Aorta (tissue), 5 donors: ENCODE results near the gene PRKAB2. TPM values are rescaled to one million over a fixed set of nuclear protein-coding genes. Genes with fewer than 3 reads are reported as not detected.

Source experiments
- ATAC-seq: fragments of 200-7000 bp; cut with Tn5 transposase; one replicate; pipeline ENCODE4 v1.9.1; 2022; ENCODE audit warnings: moderate library complexity; ENCODE audit not compliant: low FRiP score
- DNase-seq, 2 donors: peaks; one replicate each; pipeline ENCODE4 v3.0.0-alpha.2; 2020
- H3K27ac ChIP-seq, 2 donors: one replicate each; pipeline ENCODE4 v1.5.1; 2013; ENCODE audit warnings: low read length in 2 of 2, mild to moderate bottlenecking in 2 of 2, moderate library complexity in 2 of 2, control low read depth in 1 of 2, inconsistent platforms in 1 of 2, low read depth in 1 of 2
- H3K27me3 ChIP-seq, 2 donors: one replicate each; pipeline ENCODE4 v1.6.1; 2013; ENCODE audit warnings: control low read depth in 1 of 2, low read length in 1 of 2, mild to moderate bottlenecking in 1 of 2, moderate library complexity in 1 of 2; ENCODE audit not compliant: insufficient read depth in 2 of 2, control insufficient read depth in 1 of 2
- H3K36me3 ChIP-seq, 2 donors: one replicate each; pipeline ENCODE4 v1.6.1; 2013; ENCODE audit warnings: control low read depth in 1 of 2, low read length in 1 of 2, mild to moderate bottlenecking in 1 of 2; ENCODE audit not compliant: insufficient read depth in 2 of 2, control insufficient read depth in 1 of 2
- H3K4me1 ChIP-seq, 2 donors: one replicate each; pipeline ENCODE4 v1.6.1; 2013; ENCODE audit warnings: low read length in 2 of 2, control low read depth in 1 of 2, mild to moderate bottlenecking in 1 of 2, moderate library complexity in 1 of 2; ENCODE audit not compliant: insufficient read depth in 2 of 2, control insufficient read depth in 1 of 2
- H3K4me3 ChIP-seq, 2 donors: one replicate each; pipeline ENCODE4 v1.5.1; 2013; ENCODE audit warnings: low read length in 2 of 2, control low read depth in 1 of 2, mild to moderate bottlenecking in 1 of 2
- H3K9me3 ChIP-seq: one replicate; pipeline ENCODE4 v1.6.1; 2013; ENCODE audit warnings: mild to moderate bottlenecking, low read length; ENCODE audit not compliant: control insufficient read depth
- WGBS, 2 donors: extraction: QIAGEN DNeasy Blood & Tissue Kit; methylation state at CpG; one replicate each; pipeline ENCODE4 v1.1.7; 2013; 5-methylcytosine and 5-hydroxymethylcytosine counted together
- intact Hi-C, 2 donors: fragments of 100-400 bp; cut with DNase I; formaldehyde crosslinking; loops; one replicate each; pipeline versions ENCODE4 v1.14.2 to v1.15.0; 2022
- polyA plus RNA-seq, 2 donors: library from polyadenylated mRNA; stranded (reverse); fragments of 200-250 nt; gene quantifications; one replicate each; pipeline ENCODE4 v1.2.3, GENCODE V29; 2013
- total RNA-seq, 2 donors: library from RNA; stranded (reverse); fragmentation: NEBNext Ultra II Directional; extraction: Animal tissue kit (Norgen Biotek cat#: 25700); gene quantifications; one replicate each; pipeline ENCODE4 v1.2.1, GENCODE V29; 2021
- donor health status: healthy with polysubstance abuse.
- donor health status: Bipolar disorder and iron deficiency.
- donor health status: DM: no; HTN: no; CAD: no.
- donor health status: DM: no; HTN: no; CAD: no.
- donor health status: DM: yes; HTN: yes; CAD: no.

PRKAB2 gene
- total and polyA plus RNA-seq, 4 donors, result 13.9 to 21.1 (median 18.4) TPM

DNA sequence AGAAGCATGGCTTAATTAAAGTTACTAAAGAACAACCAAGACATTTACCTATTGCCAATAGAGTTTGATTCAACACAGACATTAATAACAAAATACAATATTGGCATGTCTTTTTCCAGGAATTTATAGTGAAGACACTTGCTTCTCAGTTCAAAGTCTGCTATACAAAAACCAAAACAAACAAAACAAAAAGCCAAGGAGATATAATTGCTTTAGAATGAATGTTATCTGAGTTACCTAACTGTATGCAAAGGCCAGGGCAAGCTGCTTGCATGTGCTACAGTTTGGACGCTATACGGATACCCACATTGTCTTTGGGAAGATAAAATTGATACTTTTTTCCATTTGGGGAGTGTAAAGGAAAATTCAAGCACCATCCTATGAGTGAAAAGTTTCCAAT lies 39.3 kb upstream of the PRKAB2 start:
- Histone ChIP-seq H3K27me3 (no peaks in the 10 kb centered on the region), H3K36me3 (peaks cover 0 to 2% of the 10 kb centered on the region in 2 donors), H3K4me3 (no peak overlapping the region), H3K27ac (no peak overlapping the region), H3K9me3 (no peaks in the 10 kb centered on the region), H3K4me1 (no peaks in the 10 kb centered on the region)
- ATAC-seq (no peak), DNase-seq (no peak)
- intact Hi-C loops, result no loop called here
- WGBS, 2 donors, result 94 to 95% methylated on average over 2 of the region's 2 CpGs

- Histone ChIP-seq H3K4me3 (no peak overlapping the region), H3K27ac (no peak overlapping the region), H3K9me3 (no peaks in the 10 kb centered on the region), H3K36me3 (peaks cover 0 to 2% of the 10 kb centered on the region in 2 donors), H3K27me3 (no peaks in the 10 kb centered on the region), H3K4me1 (no peaks in the 10 kb centered on the region)
- no peak for DNase-seq
- WGBS, 2 donors, result 79 to 80% methylated on average over 2 of the region's 2 CpGs
- ATAC-seq, result no peak
- intact Hi-C loops, result no loop called here
Measured at GRCh38 chr1:147210987-147211386, 38.7 kb upstream of the PRKAB2 start.

DNA sequence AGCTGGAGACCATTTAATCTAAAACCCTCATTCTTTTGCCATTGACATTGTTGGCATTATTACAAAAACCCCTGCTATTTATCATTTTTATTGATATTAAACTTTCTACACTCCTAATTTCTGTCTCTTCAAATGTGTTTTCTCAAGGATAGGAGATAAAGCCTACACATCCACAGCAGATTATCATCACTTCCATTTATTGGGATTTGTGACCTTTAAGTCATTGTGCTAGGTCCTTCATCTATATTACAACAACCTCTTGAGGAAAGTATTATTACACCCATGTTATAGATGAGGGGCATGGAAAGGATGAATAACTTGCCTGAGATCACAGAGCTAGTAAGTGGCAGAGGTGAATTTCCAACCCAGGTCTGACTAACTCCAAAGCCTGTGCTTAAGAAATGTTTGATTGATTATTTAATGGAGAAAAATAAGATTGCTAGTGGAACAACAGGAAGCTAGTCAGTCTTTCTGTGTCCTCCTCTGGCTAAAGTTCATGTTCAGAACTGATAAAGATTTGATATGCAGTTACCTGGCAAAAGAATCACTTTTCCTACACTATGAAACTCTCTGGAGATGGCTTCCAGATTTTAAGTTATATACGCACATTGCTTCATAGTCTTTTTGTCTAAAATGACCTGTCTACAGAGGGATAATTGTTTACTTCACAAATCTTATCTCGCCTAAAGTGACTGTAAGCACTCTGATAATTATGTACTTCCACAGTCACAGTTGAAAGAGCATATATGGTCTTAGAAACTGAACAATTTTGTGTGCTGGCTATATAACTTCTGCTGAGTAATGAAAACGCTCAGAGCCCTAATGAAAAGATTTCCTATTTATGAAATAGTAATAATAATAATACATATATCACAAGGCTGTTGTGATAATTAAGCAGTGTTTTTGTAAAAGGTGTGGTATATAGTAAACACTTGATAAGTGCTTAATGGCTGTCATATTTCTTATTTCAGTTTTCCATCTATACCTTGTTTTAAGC lies 37.9 kb upstream of the PRKAB2 start:
- no peaks in the 10 kb centered on the region for H3K9me3 ChIP-seq
- H3K4me1 ChIP-seq, result no peaks in the 10 kb centered on the region
- no peak for ATAC-seq
- H3K4me3 ChIP-seq, result no peak overlapping the region
- intact Hi-C loops, result no loop called here
- peaks cover 0 to 2% of the 10 kb centered on the region in 2 donors for H3K36me3 ChIP-seq
- 93% methylated on average over 3 of the region's 3 CpGs for WGBS, 2 donors
- no peaks in the 10 kb centered on the region for H3K27me3 ChIP-seq
- no peak for DNase-seq
- no peak overlapping the region for H3K27ac ChIP-seq

- Histone ChIP-seq H3K4me3 (no peak overlapping the region), H3K4me1 (no peaks in the 10 kb centered on the region), H3K36me3 (peaks cover 2 to 5% of the 10 kb centered on the region in 2 donors), H3K27me3 (no peaks in the 10 kb centered on the region), H3K27ac (no peak overlapping the region), H3K9me3 (no peaks in the 10 kb centered on the region)
- 95 to 96% methylated on average over 7 of the region's 7 CpGs for WGBS, 2 donors
- no peak for DNase-seq
- no peak for ATAC-seq
- intact Hi-C loops, result no loop called here
Measured at GRCh38 chr1:147208619-147209018, 36.3 kb upstream of the PRKAB2 start.

DNA sequence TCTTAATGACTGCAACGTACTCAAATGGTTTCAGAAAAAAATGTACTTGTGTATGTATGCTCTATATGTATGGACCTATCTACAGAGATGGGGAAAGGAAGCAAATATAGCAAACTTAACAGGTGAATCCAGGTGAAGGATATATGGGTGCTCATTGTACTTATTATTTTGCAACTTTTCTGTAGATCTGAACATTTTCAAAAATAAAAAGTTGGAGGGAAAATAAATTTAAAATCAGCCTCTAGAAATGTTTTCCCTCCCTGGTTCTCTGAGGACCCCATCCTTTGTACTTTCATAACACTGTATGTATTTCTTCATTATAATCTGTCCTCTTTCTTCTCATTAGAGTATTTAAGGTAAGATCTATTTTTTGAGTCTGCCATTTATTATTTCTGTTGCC lies 34.9 kb upstream of the PRKAB2 start:
- no peaks in the 10 kb centered on the region for H3K9me3 ChIP-seq
- ATAC-seq, result no peak
- DNase-seq, result no peak
- peaks cover 0 to 5% of the 10 kb centered on the region in 2 donors for H3K36me3 ChIP-seq
- 81 to 92% methylated on average over 1 of the region's 1 CpG for WGBS, 2 donors
- no peaks in the 10 kb centered on the region for H3K27me3 ChIP-seq
- no peak overlapping the region for H3K4me3 ChIP-seq
- no peak overlapping the region for H3K27ac ChIP-seq
- intact Hi-C loops, result no loop called here
- no peaks in the 10 kb centered on the region for H3K4me1 ChIP-seq

GRCh38 chr1:147204080-147204479 lies 31.8 kb upstream of the PRKAB2 start:
- Histone ChIP-seq H3K4me1 (no peaks in the 10 kb centered on the region), H3K27ac (no peak overlapping the region), H3K27me3 (no peaks in the 10 kb centered on the region), H3K36me3 (peaks cover 0 to 5% of the 10 kb centered on the region in 2 donors), H3K9me3 (no peaks in the 10 kb centered on the region), H3K4me3 (no peak overlapping the region)
- ATAC-seq, result no peak
- DNase-seq, result no peak
- intact Hi-C loops, result no loop called here
- 93 to 99% methylated on average over 3 of the region's 3 CpGs for WGBS, 2 donors

GRCh38 chr1:147202576-147202975 lies 30.3 kb upstream of the PRKAB2 start:
- peaks cover 0 to 5% of the 10 kb centered on the region in 2 donors for H3K36me3 ChIP-seq
- H3K4me3 ChIP-seq, result no peak overlapping the region
- DNase-seq, result no peak
- no peaks in the 10 kb centered on the region for H3K4me1 ChIP-seq
- no peak overlapping the region for H3K27ac ChIP-seq
- ATAC-seq, result no peak
- H3K9me3 ChIP-seq, result no peaks in the 10 kb centered on the region
- WGBS, 2 donors, result 58 to 63% methylated on average over 2 of the region's 2 CpGs
- intact Hi-C loops, result no loop called here
- no peaks in the 10 kb centered on the region for H3K27me3 ChIP-seq

- intact Hi-C loops, result no loop called here
Measured at GRCh38 chr1:147201786-147202185, 29.5 kb upstream of the PRKAB2 start.

GRCh38 chr1:147201276-147201675 lies 29.0 kb upstream of the PRKAB2 start:
- ATAC-seq (no peak), DNase-seq (no peak)
- H3K27me3 ChIP-seq, result no peaks in the 10 kb centered on the region
- H3K27ac ChIP-seq, result no peak overlapping the region
- H3K36me3 ChIP-seq, result peaks cover 0 to 5% of the 10 kb centered on the region in 2 donors
- WGBS, 2 donors, result 92 to 94% methylated on average over 4 of the region's 4 CpGs
- H3K9me3 ChIP-seq, result no peaks in the 10 kb centered on the region
- H3K4me1 ChIP-seq, result no peaks in the 10 kb centered on the region
- H3K4me3 ChIP-seq, result no peak overlapping the region
- intact Hi-C loops, result no loop called here

More at GRCh38 chr1:147201786-147202185, 29.5 kb upstream of the PRKAB2 start:
- WGBS, 2 donors, result 96 to 97% methylated on average over 1 of the region's 1 CpG
- no peaks in the 10 kb centered on the region for H3K27me3 ChIP-seq
- H3K4me1 ChIP-seq, result no peaks in the 10 kb centered on the region
- DNase-seq (no peak), ATAC-seq (no peak)
- no peaks in the 10 kb centered on the region for H3K9me3 ChIP-seq
- no peak overlapping the region for H3K4me3 ChIP-seq
- H3K27ac ChIP-seq, result no peak overlapping the region
- peaks cover 0 to 5% of the 10 kb centered on the region in 2 donors for H3K36me3 ChIP-seq
